Lung microvascular endothelial cell (primary cell): Measurements from ENCODE around the gene SMURF2. TPM values are rescaled to one million over a fixed set of nuclear protein-coding genes. Genes with fewer than 3 reads are reported as not detected.
"Not testable (repeated sequence)": the region's sequence is repeated elsewhere in the genome, so short reads cannot be mapped to it uniquely, and the experiment has no call there.

Experiments used
- DNase-seq, 2 donors: peaks; one replicate each; pipeline versions ENCODE4 v3.0.0 to v3.0.0-alpha.2; 2010; ENCODE audit warnings: low read depth in 2 of 2
- total RNA-seq: library from RNA; depleted of rRNA; stranded (reverse); fragments of >200 nt; gene quantifications from 2 replicates; pipeline ENCODE4 v1.2.1, GENCODE V29; 2014

SMURF2 gene
- total RNA-seq, 1 donor from 2014 or later: 57.5 TPM

- peak in 1 of 2 donors; percentile 50 for DNase-seq
Observed at GRCh38 chr17:64632606-64633005, 29.5 kb downstream of the SMURF2 start.

DNA sequence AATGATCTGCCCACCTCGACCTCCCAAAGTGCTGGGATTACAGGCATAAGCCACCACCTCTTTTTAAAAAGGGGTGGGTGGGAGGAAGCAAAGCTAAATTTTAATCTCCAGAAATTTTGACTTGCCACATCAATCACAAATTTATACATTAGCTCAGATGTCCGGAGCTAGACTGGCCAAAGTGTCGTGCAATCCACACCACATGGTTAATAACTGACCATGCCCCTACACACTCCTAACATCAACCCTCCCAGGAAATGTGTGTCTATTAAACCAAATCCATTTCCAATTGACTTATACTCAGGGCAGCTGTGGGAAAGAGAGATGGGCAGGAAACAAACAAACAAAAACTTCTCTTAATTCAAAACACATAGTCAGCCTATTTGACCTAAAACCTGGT, 29.9 kb downstream of the SMURF2 start:
- no peak for DNase-seq

DNA sequence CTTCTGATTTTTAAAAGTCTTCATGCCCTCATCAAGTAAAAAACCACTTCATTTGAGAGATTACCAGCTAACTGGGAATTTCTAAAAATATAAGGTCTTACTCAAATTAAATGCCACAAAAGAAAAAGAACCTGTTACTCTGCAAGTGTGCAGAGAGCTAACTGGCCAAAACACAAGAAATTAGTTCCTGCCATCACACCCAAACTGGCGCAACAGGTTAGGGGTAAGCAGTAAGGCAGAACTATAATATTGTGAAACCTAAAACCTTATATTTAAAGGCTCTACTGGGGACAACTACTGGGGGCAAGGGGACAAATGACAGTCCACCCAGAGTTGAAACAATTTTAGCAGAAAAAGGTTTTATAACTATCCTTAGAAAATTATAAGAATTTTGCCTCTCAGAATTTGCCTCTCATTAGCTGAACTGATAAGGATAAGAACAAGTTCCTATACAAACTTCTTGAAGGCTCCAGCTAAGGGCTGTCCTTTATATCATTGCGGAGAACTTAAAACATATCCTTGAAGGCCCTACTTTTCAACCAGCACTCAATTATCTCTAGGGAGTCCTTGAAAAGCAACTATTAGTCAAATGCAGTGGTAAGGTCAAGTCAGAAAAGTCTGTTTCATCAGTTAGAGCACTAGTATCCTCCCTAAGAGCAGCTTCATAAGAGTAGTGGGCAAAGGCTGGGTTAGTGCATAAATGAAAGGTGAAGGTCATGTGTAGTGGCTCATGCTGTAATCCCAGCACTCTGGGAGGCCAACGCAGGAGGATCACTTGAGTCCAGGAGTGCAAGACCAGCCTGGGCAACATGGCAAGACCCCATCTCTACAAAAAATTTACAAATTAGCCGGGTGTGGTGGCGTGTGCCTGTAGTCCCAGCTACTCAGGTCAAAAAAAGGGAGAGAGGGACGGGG, 31.5 kb downstream of the SMURF2 start:
- DNase-seq: no peak

- no peak for DNase-seq
Observed at GRCh38 chr17:64628641-64629040, 33.5 kb downstream of the SMURF2 start.

DNA sequence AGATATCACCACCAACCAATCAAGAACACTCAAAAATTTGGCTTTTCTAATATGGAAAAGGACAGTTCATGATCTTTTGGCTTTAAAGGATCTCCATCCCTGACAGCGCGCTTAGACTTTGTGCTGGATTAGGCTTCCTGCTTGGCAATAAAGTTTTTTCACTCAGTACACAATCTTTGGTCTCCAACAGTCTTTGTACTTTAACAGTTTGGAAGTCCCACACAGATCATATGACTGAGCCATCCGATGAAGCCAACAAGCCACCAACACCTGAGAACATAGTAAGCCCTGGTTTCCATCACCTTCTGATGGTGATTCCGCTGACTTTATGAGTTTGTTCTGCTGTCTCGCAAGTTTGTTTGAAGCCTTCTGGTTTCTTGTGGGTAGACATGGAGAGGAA, 34.3 kb downstream of the SMURF2 start:
- no peak for DNase-seq

- no peak for DNase-seq
Observed at GRCh38 chr17:64626827-64627226, 35.3 kb downstream of the SMURF2 start.

- DNase-seq: no peak
Observed at GRCh38 chr17:64625541-64625940, 36.6 kb downstream of the SMURF2 start.

DNA sequence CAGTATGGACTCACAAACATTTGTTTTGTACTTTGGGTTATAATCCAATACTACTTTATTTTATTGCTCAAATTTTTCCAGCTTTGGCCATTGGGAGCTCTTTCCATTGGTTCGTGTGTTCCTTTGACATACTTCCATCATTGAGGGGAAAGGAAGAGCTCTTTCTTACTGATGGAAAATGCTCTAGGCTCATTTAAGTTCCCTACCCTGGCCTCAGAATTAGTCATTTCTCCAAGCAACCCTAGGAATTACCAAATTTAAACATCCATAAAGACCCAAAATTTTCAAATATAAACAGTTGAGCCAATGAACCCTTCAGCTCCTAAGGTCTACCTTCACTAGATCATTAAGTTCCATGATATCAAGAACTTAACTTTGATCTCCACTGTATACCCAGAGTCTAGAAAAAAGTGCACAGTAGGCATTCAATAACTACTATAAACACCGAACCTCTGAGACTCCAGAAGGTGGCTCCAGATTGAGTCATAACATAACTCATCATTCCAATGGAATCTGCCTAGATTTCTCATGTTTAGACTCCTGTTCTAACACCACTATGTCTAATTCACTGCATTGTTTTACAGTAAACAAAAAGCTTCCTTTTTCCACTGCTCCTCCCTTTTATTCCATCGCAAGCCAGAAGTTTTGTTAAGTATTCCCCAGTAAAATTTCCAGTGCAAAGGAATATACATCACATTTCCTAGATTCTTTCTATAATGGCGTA, 39.0 kb downstream of the SMURF2 start:
- peak; percentile 92 to 93 for DNase-seq

GRCh38 chr17:64621772-64622171, 40.3 kb downstream of the SMURF2 start:
- no peak for DNase-seq

DNA sequence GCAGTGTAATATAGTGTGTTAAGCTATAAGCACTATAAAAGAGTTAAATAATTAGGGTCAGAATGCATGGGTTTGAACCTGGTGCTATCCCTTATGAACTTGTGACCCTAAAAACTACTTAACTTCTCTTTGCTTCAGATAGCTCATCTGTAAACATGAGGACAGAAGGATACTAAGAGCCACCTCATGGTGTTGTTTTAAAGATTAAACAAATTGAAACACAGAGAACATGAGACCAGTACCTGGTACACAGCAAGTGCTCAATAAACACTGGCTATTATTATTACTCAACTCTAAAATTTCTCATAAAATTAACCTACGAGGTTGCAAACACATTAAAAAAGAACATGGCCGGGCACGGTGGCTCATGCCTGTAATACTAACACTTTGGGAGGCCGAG, 43.3 kb downstream of the SMURF2 start:
- DNase-seq: no peak

DNA sequence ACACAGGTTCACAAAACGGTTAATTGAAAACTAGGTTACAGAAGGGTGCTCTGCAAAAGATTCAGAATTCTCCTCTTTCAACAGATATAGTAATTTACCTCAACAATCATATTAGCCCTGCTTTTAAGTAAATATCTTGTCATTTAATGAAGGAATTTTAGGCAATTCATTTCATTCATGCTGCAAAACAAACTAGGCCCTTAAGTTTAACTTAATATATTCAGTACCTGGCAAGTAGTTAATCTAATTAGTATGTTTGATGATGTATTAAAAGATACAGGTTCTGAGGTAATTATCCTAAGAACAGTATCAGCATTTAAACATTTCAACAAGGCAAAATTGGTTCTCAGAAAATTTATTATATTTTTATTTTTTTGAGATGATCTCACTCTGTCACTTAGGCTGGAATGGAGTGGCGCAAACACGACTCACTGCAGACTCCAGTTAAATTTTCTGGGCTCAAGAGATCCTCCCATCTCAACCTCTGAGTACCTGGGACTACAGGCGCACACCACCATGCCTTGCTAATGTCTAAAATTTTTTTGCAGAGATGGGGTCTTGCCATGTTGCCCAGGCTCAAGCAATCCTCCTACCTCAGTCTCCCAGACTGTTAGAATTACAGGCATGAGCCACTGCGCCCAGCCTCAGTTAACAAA, 44.9 kb downstream of the SMURF2 start:
- DNase-seq: no peak

GRCh38 chr17:64615028-64615677, 47.0 kb downstream of the SMURF2 start:
- DNase-seq: peak; percentile 36 to 37

- no peak for DNase-seq
Observed at GRCh38 chr17:64614266-64615027, 47.7 kb downstream of the SMURF2 start.

- DNase-seq: peak in 1 of 2 donors; percentile 17
Observed at GRCh38 chr17:64611369-64611768, 50.7 kb downstream of the SMURF2 start.

- not testable (repeated sequence) for DNase-seq
Observed at GRCh38 chr17:64610244-64610643, 51.9 kb downstream of the SMURF2 start.

DNA sequence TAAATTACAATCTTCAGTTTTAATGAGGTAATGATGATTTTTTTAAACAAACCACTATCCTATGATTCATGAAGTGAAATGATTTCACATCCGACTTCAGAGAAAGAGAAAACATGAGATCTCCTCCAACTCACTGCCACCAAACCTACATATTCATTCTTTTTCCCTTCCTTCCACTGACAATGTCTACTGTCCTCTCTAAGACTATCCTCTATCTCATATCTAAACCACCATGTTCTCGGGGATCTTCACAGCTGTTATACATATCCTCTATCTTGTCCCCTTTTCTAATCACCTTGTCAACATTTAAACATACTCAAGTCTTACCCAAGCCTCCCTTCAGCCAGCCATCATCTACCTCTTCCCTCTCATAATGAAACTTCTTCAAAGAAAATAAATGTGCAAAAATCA, 53.5 kb downstream of the SMURF2 start:
- peak; percentile 18 to 63 for DNase-seq

DNA sequence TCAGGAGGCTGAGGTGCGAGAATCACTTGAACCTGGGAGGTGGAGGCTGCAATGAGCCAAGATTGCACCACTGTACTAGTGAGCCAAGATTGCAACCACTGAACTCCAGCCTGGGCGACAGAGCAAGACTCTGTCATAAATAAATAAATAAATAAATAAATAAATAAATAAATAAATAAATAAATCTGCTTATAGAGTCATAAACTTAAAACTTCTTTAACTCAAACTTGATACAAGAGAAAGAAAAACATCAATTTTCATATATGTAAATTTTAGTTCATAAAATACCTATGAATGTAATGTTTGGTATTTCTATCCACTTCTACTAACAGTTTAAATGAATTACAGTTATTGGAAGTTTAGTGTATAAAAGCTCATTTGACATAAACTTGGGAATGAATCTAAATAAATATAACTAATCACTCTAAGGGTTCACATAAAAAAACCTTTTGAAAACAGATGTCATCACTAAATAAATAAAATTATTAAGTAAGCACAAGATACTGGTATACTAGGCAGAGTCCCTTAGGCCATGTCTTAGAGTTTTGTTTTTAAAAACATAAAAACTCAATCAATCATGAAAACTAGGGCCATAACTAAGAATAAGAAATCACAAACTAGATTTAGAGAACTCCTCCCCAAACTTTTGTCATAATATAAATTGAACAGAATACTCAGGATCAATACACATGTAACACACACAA, 54.1 kb downstream of the SMURF2 start:
- no peak for DNase-seq

DNA sequence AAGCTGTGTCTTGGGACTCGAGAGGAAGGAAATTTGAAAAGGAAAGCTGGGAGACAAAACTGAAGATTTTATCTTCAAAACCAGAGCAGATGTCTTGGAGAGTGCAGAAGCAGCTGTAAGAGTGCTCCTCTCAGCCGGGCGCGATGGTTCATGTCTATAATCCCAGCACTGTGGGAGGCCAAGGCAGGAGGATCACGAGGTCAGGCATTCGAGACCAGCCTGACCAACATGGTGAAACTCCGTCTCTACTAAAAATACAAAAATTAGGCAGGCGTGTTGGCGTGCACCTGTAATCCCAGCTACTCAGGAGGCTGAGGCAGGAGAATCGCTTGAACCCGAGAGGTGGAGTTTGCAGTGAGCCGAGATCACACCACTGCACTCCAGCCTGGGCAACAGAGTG, 57.6 kb downstream of the SMURF2 start:
- DNase-seq: peak in 1 of 2 donors; percentile 29

DNA sequence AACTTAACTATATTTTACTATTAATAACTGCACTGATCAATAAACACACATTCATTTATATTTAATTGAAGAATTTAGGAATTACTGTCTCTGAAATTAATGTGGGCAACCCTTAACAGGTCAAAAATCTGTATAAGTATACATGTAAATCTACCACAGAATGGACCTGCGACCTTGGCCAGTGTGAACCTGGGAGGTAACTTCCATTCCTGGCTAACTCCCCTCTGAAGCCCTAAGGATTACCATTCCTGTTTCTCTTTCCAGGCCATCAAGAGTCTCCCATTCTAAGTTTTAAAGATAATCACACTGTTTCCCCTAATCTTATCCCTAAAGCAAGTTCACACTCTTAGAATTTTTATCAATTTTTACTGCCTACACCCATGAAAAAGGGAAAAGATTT, 58.1 kb downstream of the SMURF2 start:
- DNase-seq: no peak

- DNase-seq: no peak
Observed at GRCh38 chr17:64599827-64600226, 62.3 kb downstream of the SMURF2 start.
